HCT116 (cell line): Measurements from ENCODE around the gene GOLGA1. TPM values are rescaled to one million over a fixed set of nuclear protein-coding genes. Genes with fewer than 3 reads are reported as not detected.

ENCODE experiments used
- total RNA-seq: library from RNA; stranded (reverse); gene quantifications from one replicate; pipeline ENCODE4 v1.2.1, GENCODE V29; 2021; ENCODE audit not compliant: unreplicated experiment

GOLGA1 gene
- total RNA-seq, 1 experiment from 2014 or later = 13.1 TPM

Other genes starting within 250 kb of the GOLGA1 start
- 9.9 TPM for gene NR6A1, start 169.8 kb downstream of the GOLGA1 start, total RNA-seq
- gene OLFML2A, start 163.9 kb downstream of the GOLGA1 start, total RNA-seq = 6.3 TPM
- not detected for gene WDR38, start 87.6 kb downstream of the GOLGA1 start, total RNA-seq
- 1,754 TPM for gene RPL35, start 79.1 kb downstream of the GOLGA1 start, total RNA-seq
- 50.0 TPM for gene ARPC5L, start 79.0 kb downstream of the GOLGA1 start, total RNA-seq
- gene SCAI, start 202.4 kb upstream of the GOLGA1 start, total RNA-seq = 14.0 TPM
- 35.4 TPM for gene PPP6C, start 248.7 kb upstream of the GOLGA1 start, total RNA-seq